HepG2 (cell line): Measurements from ENCODE around the gene PDZD2. TPM values are rescaled to one million over a fixed set of nuclear protein-coding genes. Genes with fewer than 3 reads are reported as not detected.

Experiments used
- DZIP1 ChIP-seq: sonication (generic); formaldehyde crosslinking; IDR thresholded peaks from 2 replicates; pipeline ENCODE4 v1.5.0; 2020; ENCODE audit warnings: mild to moderate bottlenecking, missing genetic modification reagents
- EZH2 ChIP-seq: conservative IDR thresholded peaks from 2 replicates; pipeline ENCODE4 v1.6.1; 2012; ENCODE audit warnings: mild to moderate bottlenecking, low read depth, low read length, moderate library complexity
- GATA4 ChIP-seq: sonication (generic); IDR thresholded peaks from 2 replicates; pipeline ENCODE4 v1.6.1; 2016; ENCODE audit warnings: antibody characterized with exemption, low read depth, borderline replicate concordance
- HES4 ChIP-seq: sonication (generic); formaldehyde crosslinking; IDR thresholded peaks from 2 replicates; pipeline ENCODE4 v1.9.0; 2021; ENCODE audit warnings: mild to moderate bottlenecking, missing genetic modification reagents, borderline replicate concordance
- IKZF5 ChIP-seq: IDR thresholded peaks from 2 replicates; pipeline ENCODE4 v1.6.1; 2018; ENCODE audit warnings: missing genetic modification reagents, mild to moderate bottlenecking, missing compliant biosample characterization
- LCORL ChIP-seq, 2 experiments: fragments of 450-650 bp in 1 of 2; sonication (generic) in 1 of 2; formaldehyde crosslinking in 1 of 2; IDR thresholded peaks; 2 replicates each; pipeline versions ENCODE4 v1.5.0 to v1.6.1; 2017 to 2020; ENCODE audit warnings: antibody characterized with exemption in 1 of 2, missing genetic modification reagents in 1 of 2
- MXD3 ChIP-seq: IDR thresholded peaks from 2 replicates; pipeline ENCODE4 v1.6.1; 2016; ENCODE audit warnings: mild to moderate bottlenecking, missing biosample characterization, missing genetic modification reagents
- NFIC ChIP-seq: IDR thresholded peaks from 2 replicates; pipeline ENCODE4 v1.6.1; 2012; ENCODE audit warnings: mild to moderate bottlenecking, low read length, inconsistent platforms
- TAF15 ChIP-seq: fragments of 200-400 bp; formaldehyde crosslinking; IDR thresholded peaks from one replicate; pipeline ENCODE4 v1.6.1; 2018; ENCODE audit warnings: mild to moderate bottlenecking, low read depth, low read length; ENCODE audit not compliant: poor library complexity, severe bottlenecking
- ZBTB4 ChIP-seq: sonication (generic); formaldehyde crosslinking; IDR thresholded peaks from 2 replicates; pipeline ENCODE4 v1.4.0; 2020; ENCODE audit warnings: missing genetic modification reagents, mild to moderate bottlenecking, borderline replicate concordance
- ZSCAN9 ChIP-seq: IDR thresholded peaks from 2 replicates; pipeline ENCODE4 v1.6.1; 2016; ENCODE audit warnings: borderline replicate concordance
- polyA plus RNA-seq, 8 experiments: library from polyadenylated mRNA; depleted of rRNA in 3 of 8; stranded (reverse) in 7 of 8; unstranded in 1 of 8; fragments of >200 nt; fragmentation: Illumina TruSeq in 4 of 8; extraction: Trizol in 4 of 8; gene quantifications; 2 replicates each; pipeline versions ENCODE4 v1.2.1 to v1.2.3, GENCODE V29; 2011 to 2016; ENCODE audit warnings: low read depth in 4 of 8, missing spikeins in 1 of 8, mixed read lengths in 1 of 8; ENCODE audit not compliant: insufficient read depth in 1 of 8
- total RNA-seq, 5 experiments: library from RNA; depleted of rRNA; stranded (reverse); fragments of >200 nt; fragmentation: Illumina TruSeq; extraction: Trizol; gene quantifications; 2 replicates each; pipeline ENCODE4 v1.2.3, GENCODE V29; 2016; ENCODE audit warnings: low read depth in 1 of 5

The PDZD2 gene
- total and polyA plus RNA-seq, 2 of the 13 experiments (the other 11 are each of a cell fraction or from before 2014, with no cell fraction given) = 0.04 TPM; not detected in 1

- no peak for TF ChIP-seq IKZF5 (CRISPR knock-in tag)
- no peak for TF ChIP-seq DZIP1 (CRISPR knock-in tag)
- no peak for TF ChIP-seq HES4
- no peak for TF ChIP-seq MXD3
- TF ChIP-seq ZSCAN9 = no peak
- no peak for TF ChIP-seq EZH2
- no peak for TF ChIP-seq NFIC
- no peak for TF ChIP-seq ZBTB4
- no peak for TF ChIP-seq LCORL (IDR thresholded peaks at IDR 0.05)
- TF ChIP-seq LCORL (CRISPR knock-in tag; IDR thresholded peaks at IDR 0.05) = no peak
- no peak for TF ChIP-seq TAF15
- no peak for TF ChIP-seq GATA4
Measured at GRCh38 chr5:32029781-32030180, 390.9 kb downstream of the PDZD2 start (continued).
